Transverse colon (tissue), 4 donors: ENCODE measurements around the gene UBE2C. TPM values are rescaled to one million over a fixed set of nuclear protein-coding genes. Genes with fewer than 3 reads are reported as not detected.
A peak's percentile ranks its signal among the peaks of the same experiment; 100 is the strongest.

ENCODE experiments used
- DNase-seq: peaks from one replicate; pipeline ENCODE4 v3.0.0-alpha.2; 2019
- H3K27ac ChIP-seq, 4 donors: fragments of 200-600 bp; sonication (generic); 2 replicates each; pipeline ENCODE4 v1.5.1; 2016 to 2018; ENCODE audit warnings: inconsistent platforms in 4 of 4
- H3K27me3 ChIP-seq: fragments of 200-600 bp; sonication (generic); 2 replicates; pipeline ENCODE4 v1.5.1; 2017; ENCODE audit warnings: inconsistent platforms
- H3K36me3 ChIP-seq, 4 donors: fragments of 200-600 bp; sonication (generic); 2 replicates each; pipeline ENCODE4 v1.5.1; 2017 to 2019; ENCODE audit warnings: inconsistent platforms in 4 of 4
- H3K4me1 ChIP-seq, 4 donors: fragments of 200-600 bp; sonication (generic); 2 replicates each; pipeline ENCODE4 v1.5.1; 2017 to 2020; ENCODE audit warnings: inconsistent platforms in 4 of 4
- H3K4me3 ChIP-seq, 4 donors: fragments of 200-600 bp; sonication (generic); 1 replicate in 1 of 4; 2 replicates in 3 of 4; pipeline versions ENCODE4 v1.5.1 to v1.6.1; 2017 to 2019; ENCODE audit warnings: inconsistent platforms in 4 of 4
- H3K9me3 ChIP-seq, 2 donors: fragments of 200-600 bp; sonication (generic); 2 replicates each; pipeline ENCODE4 v1.5.1; 2017 to 2019; ENCODE audit warnings: inconsistent platforms in 2 of 2
- EP300 ChIP-seq: sonication (generic); formaldehyde crosslinking; IDR thresholded peaks from one replicate; pipeline ENCODE4 v1.6.1; 2017; ENCODE audit warnings: antibody characterized with exemption, low read depth
- POLR2A ChIP-seq: fragments of 450-650 bp; IDR thresholded peaks from one replicate; pipeline ENCODE4 v1.6.1; 2016; ENCODE audit warnings: antibody characterized with exemption, mild to moderate bottlenecking, moderate library complexity
- POLR2AphosphoS5 ChIP-seq, 3 donors: sonication (generic); formaldehyde crosslinking; IDR thresholded peaks; one replicate each; pipeline ENCODE4 v1.6.1; 2016; ENCODE audit warnings: antibody characterized with exemption in 3 of 3
- WGBS, 2 donors: methylation state at CpG; one replicate each; pipeline ENCODE4 v1.1.5; 2018; ENCODE audit warnings: low coverage in 1 of 2; 5-methylcytosine and 5-hydroxymethylcytosine counted together
- in situ Hi-C, 4 donors: fragments of 200-750 bp; cut with MboI; loops; one replicate each; pipeline versions ENCODE4 v1.15.0 to v1.15.1; 2017; ENCODE audit warnings: low sequenced_read_pairs in 3 of 4, low pct_ligation_motif_present in 1 of 4, low pct_unique_long_range_greater_than_20kb in 1 of 4
- intact Hi-C: fragments of 100-400 bp; cut with DNase I; formaldehyde crosslinking; loops from one replicate; pipeline ENCODE4 v1.15.1; 2023; ENCODE audit warnings: low total_unique reads
- total RNA-seq, 4 donors: library from RNA; depleted of rRNA; stranded (reverse); fragments of >200 nt; gene quantifications; one replicate each; pipeline ENCODE4 v1.1.0, GENCODE V29; 2016
- TF ChIP-seq, protein P1 (sequence below), 5 experiments: fragments of 200-600 bp in 3 of 5; fragments of 450-650 bp in 2 of 5; sonication (generic) in 3 of 5; IDR thresholded peaks; 1 replicate in 2 of 5; 2 replicates in 3 of 5; pipeline ENCODE4 v1.5.1; 2016 to 2017; ENCODE audit warnings: antibody characterized with exemption in 5 of 5, inconsistent platforms in 3 of 5, mild to moderate bottlenecking in 2 of 5, moderate library complexity in 1 of 5

Gene UBE2C
- total RNA-seq, 4 donors from 2014 or later = 2.7 to 27.1 (median 6.9) TPM

GRCh38 chr20:45833030-45833882, 20.8 kb downstream of the UBE2C start, which contains the start of gene SNX21:
SNX21 (plus strand) TSS chr20:45833799; CDS start chr20:45833920, 121 bp downstream.
- Histone ChIP-seq H3K27me3 (no peaks in the 10 kb centered on the region), H3K4me1 (peaks cover 19 to 40% (median 28%) of the 10 kb centered on the region in 4 donors), H3K4me3 (peak within 1 kb of the TSS; percentile 50 to 84 (median 60)), H3K27ac (peak within 1 kb of the TSS; percentile 91 to 98 (median 93)), H3K36me3 (no peaks in the 10 kb centered on the region), H3K9me3 (no peaks in the 10 kb centered on the region)
- 7 to 18% methylated on average over 9 to 25 of the region's 35 CpGs for WGBS, 2 donors
- in situ Hi-C loops (no loop called here), intact Hi-C loops (no loop called here)
- peak; percentile 10 to 40 (median 33) for TF ChIP-seq POLR2AphosphoS5 (IDR thresholded peaks at IDR 0.05)
- TF ChIP-seq, protein P1, sequence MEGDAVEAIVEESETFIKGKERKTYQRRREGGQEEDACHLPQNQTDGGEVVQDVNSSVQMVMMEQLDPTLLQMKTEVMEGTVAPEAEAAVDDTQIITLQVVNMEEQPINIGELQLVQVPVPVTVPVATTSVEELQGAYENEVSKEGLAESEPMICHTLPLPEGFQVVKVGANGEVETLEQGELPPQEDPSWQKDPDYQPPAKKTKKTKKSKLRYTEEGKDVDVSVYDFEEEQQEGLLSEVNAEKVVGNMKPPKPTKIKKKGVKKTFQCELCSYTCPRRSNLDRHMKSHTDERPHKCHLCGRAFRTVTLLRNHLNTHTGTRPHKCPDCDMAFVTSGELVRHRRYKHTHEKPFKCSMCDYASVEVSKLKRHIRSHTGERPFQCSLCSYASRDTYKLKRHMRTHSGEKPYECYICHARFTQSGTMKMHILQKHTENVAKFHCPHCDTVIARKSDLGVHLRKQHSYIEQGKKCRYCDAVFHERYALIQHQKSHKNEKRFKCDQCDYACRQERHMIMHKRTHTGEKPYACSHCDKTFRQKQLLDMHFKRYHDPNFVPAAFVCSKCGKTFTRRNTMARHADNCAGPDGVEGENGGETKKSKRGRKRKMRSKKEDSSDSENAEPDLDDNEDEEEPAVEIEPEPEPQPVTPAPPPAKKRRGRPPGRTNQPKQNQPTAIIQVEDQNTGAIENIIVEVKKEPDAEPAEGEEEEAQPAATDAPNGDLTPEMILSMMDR (IDR thresholded peaks at IDR 0.05) = no peak
- no peak for TF ChIP-seq POLR2A
- TF ChIP-seq EP300 = no peak
- peak; percentile 83 for DNase-seq

DNA sequence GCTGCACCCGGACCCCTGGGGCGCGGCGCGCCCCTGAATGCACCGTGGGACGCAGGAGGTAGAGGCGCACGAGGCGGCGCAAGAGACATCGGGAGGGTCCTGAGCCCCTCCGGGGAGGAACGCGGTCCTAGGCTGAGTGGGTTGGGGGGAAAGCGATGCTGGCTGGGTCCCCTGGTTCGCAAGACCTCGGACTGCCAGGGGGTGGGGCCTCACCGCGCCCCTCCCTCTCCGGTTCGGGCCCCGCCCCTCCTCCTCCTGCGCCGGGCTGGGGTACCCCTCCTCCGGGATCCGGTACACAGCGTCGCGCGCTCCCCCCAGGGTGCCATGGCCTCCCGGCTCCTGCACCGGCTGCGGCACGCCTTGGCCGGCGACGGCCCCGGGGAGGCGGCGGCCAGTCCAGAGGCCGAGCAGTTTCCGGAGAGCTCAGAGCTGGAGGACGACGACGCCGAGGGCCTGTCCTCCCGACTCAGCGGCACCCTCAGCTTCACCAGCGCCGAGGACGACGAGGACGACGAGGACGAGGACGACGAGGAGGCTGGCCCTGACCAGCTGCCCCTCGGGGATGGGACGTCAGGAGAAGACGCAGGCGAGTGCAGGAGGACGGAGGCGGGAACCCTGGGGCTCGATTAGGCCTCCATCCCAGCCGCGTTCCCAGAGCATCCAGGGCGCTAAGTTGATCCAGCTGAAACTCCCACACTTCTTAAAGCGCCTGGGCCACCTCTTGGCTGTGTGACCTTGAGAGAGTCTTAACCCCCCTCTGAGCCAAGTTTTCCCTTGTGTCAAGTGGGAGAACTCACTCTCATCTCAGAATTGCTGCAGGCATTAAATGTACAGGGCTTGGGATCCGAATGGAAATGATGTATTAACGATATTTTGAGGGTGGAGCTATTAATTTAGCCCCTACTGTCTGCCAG, 21.7 kb downstream of the UBE2C start:
- DNase-seq = peak; percentile 75
- Histone ChIP-seq H3K9me3 (no peaks in the 10 kb centered on the region), H3K27ac (peak overlapping the region; percentile 91 to 98 (median 93)), H3K36me3 (no peaks in the 10 kb centered on the region), H3K27me3 (no peaks in the 10 kb centered on the region), H3K4me3 (peak overlapping the region; percentile 50 to 84 (median 60)), H3K4me1 (peaks cover 19 to 40% (median 28%) of the 10 kb centered on the region in 4 donors)
- peak in 2 of 3 donors; percentile 21 to 34 for TF ChIP-seq POLR2AphosphoS5 (IDR thresholded peaks at IDR 0.05)
- TF ChIP-seq, protein P1 (IDR thresholded peaks at IDR 0.05) = no peak
- peak; percentile 42 for TF ChIP-seq POLR2A
- no peak for TF ChIP-seq EP300
- in situ Hi-C loops (no loop called here), intact Hi-C loops (no loop called here)
- WGBS, 2 donors = 26% methylated on average over 17 of the region's 71 CpGs; no CpG with 5 or more reads in 1 of the 2 donors

DNA sequence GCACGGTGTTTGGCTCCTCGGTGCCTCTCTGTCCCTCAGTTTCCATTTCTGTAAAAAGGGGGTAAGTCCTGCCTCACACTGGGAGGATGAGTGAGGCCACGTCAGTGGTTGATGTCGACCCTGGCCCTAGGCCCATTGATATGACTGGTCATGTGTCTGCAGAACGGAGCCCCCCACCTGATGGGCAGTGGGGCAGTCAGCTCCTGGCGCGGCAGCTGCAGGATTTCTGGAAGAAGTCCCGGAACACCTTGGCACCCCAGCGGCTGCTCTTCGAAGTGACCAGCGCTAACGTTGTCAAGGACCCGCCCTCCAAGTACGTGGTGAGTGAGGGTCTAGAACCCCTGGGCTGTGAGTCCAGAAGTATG, 22.3 kb downstream of the UBE2C start:
- no peaks in the 10 kb centered on the region for H3K27me3 ChIP-seq
- no peak for TF ChIP-seq EP300
- TF ChIP-seq, protein P1 (IDR thresholded peaks at IDR 0.05) = no peak
- H3K27ac ChIP-seq = peak overlapping the region; percentile 91 to 98 (median 93)
- H3K9me3 ChIP-seq = no peaks in the 10 kb centered on the region
- H3K4me1 ChIP-seq = peaks cover 19 to 40% (median 28%) of the 10 kb centered on the region in 4 donors
- H3K4me3 ChIP-seq = peak overlapping the region; percentile 50 to 84 (median 60)
- no peaks in the 10 kb centered on the region for H3K36me3 ChIP-seq
- intact Hi-C loops = no loop called here
- WGBS, 2 donors = 76% methylated on average over 14 of the region's 14 CpGs; no CpG with 5 or more reads in 1 of the 2 donors
- no peak for DNase-seq
- in situ Hi-C loops = no loop called here

DNA sequence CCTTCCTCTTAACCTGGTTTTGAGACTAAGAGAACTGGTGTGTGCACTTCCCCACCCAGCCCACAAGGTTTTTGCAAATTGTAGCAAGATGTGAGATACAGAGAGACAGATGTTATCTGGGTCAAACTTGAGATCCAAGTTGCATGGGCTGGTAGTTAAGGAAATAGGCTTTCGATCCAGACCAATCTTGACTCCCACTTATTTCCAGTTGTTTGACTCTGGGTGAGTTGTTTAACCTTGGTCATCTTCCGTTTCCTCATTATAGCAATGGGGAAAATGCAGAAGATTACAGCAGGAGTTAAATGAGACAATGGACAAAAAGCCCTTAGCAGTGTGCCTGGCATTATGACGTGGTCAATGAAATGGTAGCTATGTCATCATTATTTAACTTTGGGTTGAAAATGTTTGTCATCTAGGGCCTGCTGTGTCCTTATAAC, 22.9 kb downstream of the UBE2C start:
- no peaks in the 10 kb centered on the region for H3K27me3 ChIP-seq
- intact Hi-C loops = no loop called here
- no peaks in the 10 kb centered on the region for H3K36me3 ChIP-seq
- in situ Hi-C loops = no loop called here
- peaks cover 19 to 40% (median 28%) of the 10 kb centered on the region in 4 donors for H3K4me1 ChIP-seq
- peak overlapping the region; percentile 91 to 98 (median 93) for H3K27ac ChIP-seq
- DNase-seq = no peak
- TF ChIP-seq, protein P1 (IDR thresholded peaks at IDR 0.05) = peak in 1 of 5 experiments; percentile 9
- TF ChIP-seq POLR2AphosphoS5 (IDR thresholded peaks at IDR 0.05) = no peak
- 65 to 69% methylated on average over 3 of the region's 3 CpGs for WGBS, 2 donors
- peak overlapping the region in 1 of 4 donors; percentile 84 for H3K4me3 ChIP-seq
- no peaks in the 10 kb centered on the region for H3K9me3 ChIP-seq
